OCI-LY7 (cell line): Measurements from ENCODE around the gene FAM217B. TPM values are rescaled to one million over a fixed set of nuclear protein-coding genes. Genes with fewer than 3 reads are reported as not detected.

Source experiments
- Bru-seq: library from RNA; stranded (reverse); fragments of 400-500 nt; gene quantifications from one replicate; lab custom pipeline; 2021; lab: Mats Ljungman, UMichigan
- BruChase-seq, 2 experiments: library from RNA; stranded (reverse); fragments of 400-500 nt; gene quantifications; one replicate each; lab custom pipeline; 2021; lab: Mats Ljungman, UMichigan
- BruUV-seq: library from RNA; stranded (reverse); fragments of 400-500 nt; replicated peaks from 2 replicates; lab custom pipeline; 2021; lab: Mats Ljungman, UMichigan
- CTCF ChIA-PET: fragments of 300-600 bp; sonication (Branson Sonifier 250); formaldehyde crosslinking; loops from one replicate; lab custom pipeline; 2022; ENCODE audit warnings: antibody characterized with exemption; ENCODE audit not compliant: unreplicated experiment; lab: Charles Lee
- POLR2A ChIA-PET: fragments of 300-600 bp; sonication (Branson Sonifier 250); formaldehyde crosslinking; loops from one replicate; lab custom pipeline; 2022; ENCODE audit warnings: antibody characterized with exemption; lab: Charles Lee
- DNase-seq: peaks from one replicate; pipeline ENCODE4 v3.0.0-alpha.2; 2015; ENCODE audit warnings: low spot score
- H2AFZ ChIP-seq: fragments of 200-600 bp; sonication (generic), shearing (Covaris generic); 2 replicates; pipeline ENCODE4 v1.6.1; 2014; ENCODE audit warnings: mild to moderate bottlenecking, antibody characterized with exemption, low read length, moderate library complexity
- H3K27ac ChIP-seq: fragments of 200-600 bp; sonication (generic); 2 replicates; pipeline ENCODE4 v1.5.1; 2014; ENCODE audit warnings: mixed run types, low read depth, mild to moderate bottlenecking, moderate library complexity, low read length, inconsistent platforms; ENCODE audit not compliant: poor library complexity, severe bottlenecking
- H3K36me3 ChIP-seq: fragments of 200-600 bp; sonication (generic); 2 replicates; pipeline ENCODE4 v1.6.1; 2014; ENCODE audit warnings: mild to moderate bottlenecking, antibody characterized with exemption, low read length, moderate library complexity, mixed read lengths; ENCODE audit not compliant: insufficient read depth
- H3K4me1 ChIP-seq: fragments of 200-600 bp; sonication (generic); 2 replicates; pipeline ENCODE4 v1.5.1; 2014; ENCODE audit warnings: mild to moderate bottlenecking, low read length; ENCODE audit not compliant: insufficient read depth, poor library complexity, severe bottlenecking
- H3K4me2 ChIP-seq: fragments of 200-600 bp; sonication (generic); 2 replicates; pipeline ENCODE4 v1.6.1; 2014; ENCODE audit warnings: mild to moderate bottlenecking, low read length
- H3K4me3 ChIP-seq: fragments of 200-600 bp; sonication (generic); 2 replicates; pipeline ENCODE4 v1.5.1; 2014; ENCODE audit warnings: mild to moderate bottlenecking, low read depth, low read length; ENCODE audit not compliant: poor library complexity, severe bottlenecking
- H3K79me2 ChIP-seq: fragments of 200-600 bp; sonication (generic); 2 replicates; pipeline ENCODE4 v1.6.1; 2016; ENCODE audit warnings: low read depth, mild to moderate bottlenecking, low read length, moderate library complexity, mixed read lengths; ENCODE audit not compliant: insufficient read depth
- H3K9me2 ChIP-seq: fragments of 200-600 bp; sonication (generic); 2 replicates; pipeline ENCODE4 v1.6.1; 2016; ENCODE audit warnings: mild to moderate bottlenecking, low read length, mixed read lengths; ENCODE audit not compliant: insufficient read depth
- H3K9me3 ChIP-seq: fragments of 200-600 bp; sonication (generic); 2 replicates; pipeline ENCODE4 v1.6.1; 2014; ENCODE audit warnings: mild to moderate bottlenecking, mixed run types, low read length, mixed read lengths
- H4K20me1 ChIP-seq: fragments of 200-600 bp; sonication (generic); 2 replicates; pipeline ENCODE4 v1.6.1; 2014; ENCODE audit warnings: mild to moderate bottlenecking, antibody characterized with exemption, low read length, moderate library complexity, mixed read lengths; ENCODE audit not compliant: insufficient read depth
- CTCF ChIP-seq: fragments of 200-600 bp; sonication (generic); conservative IDR thresholded peaks from 2 replicates; pipeline ENCODE4 v1.5.1; 2014; ENCODE audit warnings: mild to moderate bottlenecking, antibody characterized with exemption, low read length, moderate library complexity, mixed read lengths
- EZH2phosphoT487 ChIP-seq: fragments of 200-600 bp; sonication (generic); IDR thresholded peaks from 2 replicates; pipeline ENCODE4 v1.6.1; 2018; ENCODE audit warnings: low read depth, borderline replicate concordance, mild to moderate bottlenecking, mixed run types, antibody characterized with exemption, low read length, moderate library complexity, mixed read lengths
- intact Hi-C: fragments of 100-400 bp; cut with micrococcal nuclease; formaldehyde crosslinking; loops from one replicate; pipeline ENCODE4 v1.10.0; 2022; ENCODE audit not compliant: unreplicated experiment
- long read RNA-seq: library from polyadenylated mRNA; stranded (forward); transcript quantifications from one replicate; pipeline ENCODE4 v2.0.0, GENCODE V29; 2022
- total RNA-seq, 2 experiments: library from RNA; depleted of rRNA in 1 of 2; stranded (reverse); fragments of >200 nt in 1 of 2; shearing (Covaris generic) in 1 of 2; gene quantifications; 2 replicates each; pipeline ENCODE4 v1.2.3, GENCODE V29; 2014 to 2022

Gene FAM217B
- 16.1 and 18.0 TPM in 2 replicates for total RNA-seq (2014; rRNA removed; shearing (Covaris generic))
- 26.2 and 28.3 TPM in 2 replicates for total RNA-seq (2022)
- percentile 72 among the genes with signal in this experiment for Bru-seq, nascent RNA
- BruChase-seq, experiment 1, labeled RNA remaining after a 6-hour chase, result percentile 66 among the genes with signal in this experiment
- percentile 94 among the genes with signal in this experiment for BruChase-seq, experiment 2, labeled RNA remaining after a 2-hour chase
- long read RNA-seq, full-length matches to known transcripts, result 1 of 10 reads
- long read RNA-seq, partial matches to known transcripts, result 0 of 10 reads
- long read RNA-seq, other reads (novel, unspliced or antisense), result 9 of 10 reads

GRCh38 chr20:59940129-59940955 is at the start of gene FAM217B, which contains the start of gene PPP1R3D:
FAM217B (plus strand) TSS chr20:59940389; CDS start chr20:59943944, 3,555 bp downstream.
PPP1R3D (minus strand) TSS chr20:59940305; CDS start chr20:59939931, 374 bp downstream.
- Histone ChIP-seq H3K79me2 (peaks cover 13% of the 10 kb centered on the region), H3K9me3 (no peaks in the 10 kb centered on the region), H3K4me1 (peaks cover 25% of the 10 kb centered on the region), H3K27ac (peak within 1 kb of the TSS; percentile 82), H3K36me3 (peaks cover 32% of the 10 kb centered on the region), H4K20me1 (no peaks in the 10 kb centered on the region; the same call in 1 of the 2 replicates), H2AFZ (peak within 1 kb of the TSS; percentile 98), H3K9me2 (no peaks in the 10 kb centered on the region), H3K4me3 (peak within 1 kb of the TSS; percentile 92), H3K4me2 (peak within 1 kb of the TSS; percentile 99)
- DNase-seq, result peak; percentile 92
- BruUV-seq, result no TSS peak
- ChIA-PET POLR2A (interaction anchor here (1.4 to 1.7 kb wide), 4 partner anchors 9 to 22 kb away, joined by 3 to 9 read pairs (median 6); no protein-coding TSS in a partner anchor), CTCF (interaction anchor here (1.2 kb wide), 1 partner anchor 15 kb away, joined by 3 read pairs; no protein-coding TSS in a partner anchor)
- no peak for TF ChIP-seq EZH2phosphoT487
- TF ChIP-seq CTCF, result peak; percentile 34; the same call in 1 of the 2 replicates
- intact Hi-C loops, result loop anchor here (10.0 kb wide), 1 partner anchor 464 kb away; no protein-coding TSS in a partner anchor

- H3K4me2 ChIP-seq, result no peak overlapping the region
- H3K9me2 ChIP-seq, result no peaks in the 10 kb centered on the region
- intact Hi-C loops, result no loop called here
- H3K27ac ChIP-seq, result no peak overlapping the region
- no peak overlapping the region for H3K4me3 ChIP-seq
- TF ChIP-seq CTCF, result no peak
- TF ChIP-seq EZH2phosphoT487, result no peak
- DNase-seq, result no peak
- ChIA-PET POLR2A (no interaction called here), CTCF (no interaction called here)
- H3K4me1 ChIP-seq, result no peaks in the 10 kb centered on the region
- H3K79me2 ChIP-seq, result no peaks in the 10 kb centered on the region
- H4K20me1 ChIP-seq, result no peaks in the 10 kb centered on the region
- no peaks in the 10 kb centered on the region for H3K9me3 ChIP-seq
- no peaks in the 10 kb centered on the region for H3K36me3 ChIP-seq
- no peak overlapping the region for H2AFZ ChIP-seq
- BruUV-seq, result no TSS peak
Measured at GRCh38 chr20:59891581-59891980, 48.6 kb upstream of the FAM217B start.
